Activated CD4-positive, alpha-beta T cell treated with anti-CD3 and anti-CD28 coated beads, Interleukin-10, Interleukin-2, amounts not matched to agents 100 ng/mL and 50 ng/mL, durations not matched to agents 16 hours and 8 hours (primary cell): Measurements from ENCODE around the gene HNRNPC.
"Not testable (repeated sequence)": the region's sequence is repeated elsewhere in the genome, so short reads cannot be mapped to it uniquely, and the experiment has no call there.

Experiments
- DNase-seq: peaks from one replicate; pipeline ENCODE4 v3.0.0-alpha.2; 2020

Gene HNRNPC

GRCh38 chr14:21241218-21241819 is 27.9 kb downstream of the HNRNPC start:
- DNase-seq, result no peak

GRCh38 chr14:21240417-21240816 is 28.8 kb downstream of the HNRNPC start:
- no peak for DNase-seq

GRCh38 chr14:21238823-21239518 is 30.3 kb downstream of the HNRNPC start:
- DNase-seq, result no peak

GRCh38 chr14:21236948-21237797 is 32.1 kb downstream of the HNRNPC start:
- DNase-seq, result no peak

GRCh38 chr14:21234112-21234511 is 35.1 kb downstream of the HNRNPC start:
- DNase-seq, result no peak

- peak; percentile 31 for DNase-seq
Observed at GRCh38 chr14:21233457-21234076, 35.7 kb downstream of the HNRNPC start.

- peak; percentile 29 for DNase-seq
Observed at GRCh38 chr14:21231020-21231652, 38.1 kb downstream of the HNRNPC start.

GRCh38 chr14:21229821-21230220 is 39.4 kb downstream of the HNRNPC start:
- DNase-seq, result peak; percentile 53

GRCh38 chr14:21227981-21228380 is 41.3 kb downstream of the HNRNPC start:
- DNase-seq, result no peak

GRCh38 chr14:21227150-21227549 is 42.1 kb downstream of the HNRNPC start:
- no peak for DNase-seq

- no peak for DNase-seq
Observed at GRCh38 chr14:21226467-21226866, 42.8 kb downstream of the HNRNPC start.

GRCh38 chr14:21225164-21225563 is 44.1 kb downstream of the HNRNPC start:
- DNase-seq, result not testable (repeated sequence)

- peak; percentile 43 for DNase-seq
Observed at GRCh38 chr14:21220874-21221477, 48.3 kb downstream of the HNRNPC start.

- no peak for DNase-seq
Observed at GRCh38 chr14:21219561-21220111, 49.6 kb downstream of the HNRNPC start.

- DNase-seq, result no peak
Observed at GRCh38 chr14:21219120-21219519, 50.1 kb downstream of the HNRNPC start.

- DNase-seq, result no peak
Observed at GRCh38 chr14:21215879-21216251, 53.4 kb downstream of the HNRNPC start.

- peak; percentile 46 for DNase-seq
Observed at GRCh38 chr14:21215130-21215878, 53.9 kb downstream of the HNRNPC start.

GRCh38 chr14:21213652-21214051 is 55.6 kb downstream of the HNRNPC start:
- DNase-seq, result no peak

- DNase-seq, result not testable (repeated sequence)
Observed at GRCh38 chr14:21212824-21213223, 56.4 kb downstream of the HNRNPC start.

GRCh38 chr14:21211509-21211908 is 57.7 kb downstream of the HNRNPC start:
- no peak for DNase-seq

- no peak for DNase-seq
Observed at GRCh38 chr14:21210023-21210422, 59.2 kb downstream of the HNRNPC start.
